Ovary (tissue), 9 donors: ENCODE results near the gene SPATA9. TPM values are rescaled to one million over a fixed set of nuclear protein-coding genes. Genes with fewer than 3 reads are reported as not detected.

Source experiments
- DNase-seq, 5 donors: peaks; one replicate each; pipeline ENCODE4 v3.0.0-alpha.2; 2019 to 2020
- H3K27ac ChIP-seq, 2 donors: fragments of 200-600 bp; one replicate each; pipeline versions ENCODE4 v1.5.1 to v1.8.0; 2019 to 2022
- H3K27me3 ChIP-seq: fragments of 200-600 bp; one replicate; pipeline ENCODE4 v1.8.0; 2022
- H3K36me3 ChIP-seq: fragments of 200-600 bp; sonication (generic); one replicate; pipeline ENCODE4 v1.5.1; 2019
- H3K4me1 ChIP-seq: one replicate; pipeline ENCODE4 v1.8.1; 2013; ENCODE audit warnings: mild to moderate bottlenecking, moderate library complexity; ENCODE audit not compliant: insufficient read depth
- H3K4me3 ChIP-seq: fragments of 200-600 bp; sonication (generic); one replicate; pipeline ENCODE4 v1.5.1; 2017
- H3K9me3 ChIP-seq, 2 donors: fragments of 200-600 bp in 1 of 2; sonication (generic) in 1 of 2; one replicate each; pipeline versions ENCODE4 v1.5.1 to v1.8.1; 2013 to 2019; ENCODE audit warnings: mild to moderate bottlenecking in 1 of 2, moderate library complexity in 1 of 2
- EP300 ChIP-seq: sonication (generic); formaldehyde crosslinking; IDR thresholded peaks from one replicate; pipeline ENCODE4 v1.6.1; 2017; ENCODE audit warnings: antibody characterized with exemption
- POLR2A ChIP-seq: fragments of 450-650 bp; IDR thresholded peaks from one replicate; pipeline ENCODE4 v1.6.1; 2017; ENCODE audit warnings: antibody characterized with exemption, mild to moderate bottlenecking, moderate library complexity
- WGBS, 3 donors: extraction: QIAGEN DNeasy Blood & Tissue Kit in 1 of 3; methylation state at CpG; one replicate each; pipeline versions ENCODE4 v1.1.5 to v1.1.7; 2013 to 2017; 5-methylcytosine and 5-hydroxymethylcytosine counted together
- intact Hi-C, 4 donors: fragments of 100-400 bp; cut with DNase I; formaldehyde crosslinking; loops; one replicate each; pipeline versions ENCODE4 v1.11.0 to v1.15.1; 2022 to 2023
- polyA plus RNA-seq, 2 donors: library from polyadenylated mRNA; stranded (reverse); fragments of 200-250 nt in 1 of 2; fragments of 350-450 nt in 1 of 2; fragmentation: Illumina TruSeq in 1 of 2; extraction: RNeasy Lipid Tissue Mini Kit (QIAGEN cat#74804) in 1 of 2; gene quantifications; one replicate each; pipeline ENCODE4 v1.2.3, GENCODE V29; 2013 to 2014
- total RNA-seq, 7 donors: library from RNA; depleted of rRNA in 2 of 7; stranded (reverse); fragments of >200 nt in 2 of 7; fragmentation: NEBNext Ultra II Directional in 3 of 7; extraction: Animal tissue kit (Norgen Biotek cat#: 25700) in 3 of 7; gene quantifications; one replicate each; pipeline versions ENCODE4 v1.1.0 to v1.2.4, GENCODE V29; 2016 to 2023
- TF ChIP-seq, protein P1 (sequence below), 3 donors: fragments of 450-650 bp in 2 of 3; fragments of 200-600 bp in 1 of 3; IDR thresholded peaks; one replicate each; pipeline versions ENCODE4 v1.5.1 to v1.8.0; 2016 to 2022; ENCODE audit warnings: antibody characterized with exemption in 3 of 3, mild to moderate bottlenecking in 1 of 3
- donor health status: DM: no; HTN: no; CAD: no; lungs with moderate emphysema.
- donor health status: DM: no; HTN: no; CAD: no.
- donor health status: Bipolar disorder and iron deficiency.
- donor health status: DM: yes; HTN: yes; CAD: no.
- donor health status: DM: no; HTN: no; CAD: no.
- donor health status: DM: yes; HTN: yes; CAD: no.

SPATA9 gene
- total and polyA plus RNA-seq, 9 donors: 0.46 to 1.7 (median 0.89) TPM

- intact Hi-C loops: loop anchor here in 3 of 4 donors (5.0 to 10.0 kb wide), 4 partner anchors 42 to 114 kb away; partner anchors contain the start of gene RHOBTB3 (in 1 of the 3)
- no peaks in the 10 kb centered on the region for H3K36me3 ChIP-seq
- DNase-seq: no peak
- peak overlapping the region in 1 of 2 donors; percentile 50 for H3K27ac ChIP-seq
- no peaks in the 10 kb centered on the region for H3K9me3 ChIP-seq
- TF ChIP-seq POLR2A: no peak
- TF ChIP-seq, protein P1, sequence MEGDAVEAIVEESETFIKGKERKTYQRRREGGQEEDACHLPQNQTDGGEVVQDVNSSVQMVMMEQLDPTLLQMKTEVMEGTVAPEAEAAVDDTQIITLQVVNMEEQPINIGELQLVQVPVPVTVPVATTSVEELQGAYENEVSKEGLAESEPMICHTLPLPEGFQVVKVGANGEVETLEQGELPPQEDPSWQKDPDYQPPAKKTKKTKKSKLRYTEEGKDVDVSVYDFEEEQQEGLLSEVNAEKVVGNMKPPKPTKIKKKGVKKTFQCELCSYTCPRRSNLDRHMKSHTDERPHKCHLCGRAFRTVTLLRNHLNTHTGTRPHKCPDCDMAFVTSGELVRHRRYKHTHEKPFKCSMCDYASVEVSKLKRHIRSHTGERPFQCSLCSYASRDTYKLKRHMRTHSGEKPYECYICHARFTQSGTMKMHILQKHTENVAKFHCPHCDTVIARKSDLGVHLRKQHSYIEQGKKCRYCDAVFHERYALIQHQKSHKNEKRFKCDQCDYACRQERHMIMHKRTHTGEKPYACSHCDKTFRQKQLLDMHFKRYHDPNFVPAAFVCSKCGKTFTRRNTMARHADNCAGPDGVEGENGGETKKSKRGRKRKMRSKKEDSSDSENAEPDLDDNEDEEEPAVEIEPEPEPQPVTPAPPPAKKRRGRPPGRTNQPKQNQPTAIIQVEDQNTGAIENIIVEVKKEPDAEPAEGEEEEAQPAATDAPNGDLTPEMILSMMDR (IDR thresholded peaks at IDR 0.05): no peak
- TF ChIP-seq EP300: no peak
- no peak overlapping the region for H3K4me3 ChIP-seq
- H3K4me1 ChIP-seq: peaks cover 12% of the 10 kb centered on the region
- 79 to 91% (median 85%) methylated on average over 3 of the region's 3 CpGs for WGBS, 3 donors
- no peaks in the 10 kb centered on the region for H3K27me3 ChIP-seq
These were observed 12.2 kb downstream of the SPATA9 start for GRCh38 chr5:95670568-95670967.

DNA sequence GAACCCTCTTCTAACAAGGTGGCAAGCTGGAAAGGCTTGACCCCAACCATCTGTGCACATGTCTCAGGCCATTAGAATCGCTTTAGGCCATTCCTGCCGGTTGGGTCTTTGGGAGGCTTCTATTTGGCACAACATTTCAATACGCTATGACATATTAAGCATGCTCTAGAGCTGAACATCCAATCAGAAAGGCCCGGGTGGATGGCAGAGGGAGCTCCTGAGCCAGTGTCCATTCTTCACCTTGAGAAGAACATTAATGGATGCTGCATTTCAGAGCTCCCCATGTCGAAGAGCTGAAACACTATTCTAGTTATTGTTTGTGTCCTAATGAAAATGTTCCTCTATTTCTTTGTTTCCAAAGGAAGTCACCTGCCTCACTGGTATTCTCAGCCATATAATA, 12.8 kb downstream of the SPATA9 start:
- no peaks in the 10 kb centered on the region for H3K27me3 ChIP-seq
- H3K9me3 ChIP-seq: no peaks in the 10 kb centered on the region
- H3K4me3 ChIP-seq: no peak overlapping the region
- H3K36me3 ChIP-seq: no peaks in the 10 kb centered on the region
- H3K27ac ChIP-seq: peak overlapping the region; percentile 50 to 57
- intact Hi-C loops: loop anchor here (5.0 to 10.0 kb wide), 6 partner anchors 42 to 177 kb away; partner anchors contain the start of gene RHOBTB3 (in 3 of the 4)
- H3K4me1 ChIP-seq: peaks cover 12% of the 10 kb centered on the region
- WGBS, 3 donors: 27 to 51% (median 37%) methylated on average over 5 of the region's 5 CpGs
- peak in 2 of 5 donors; percentile 20 to 31 for DNase-seq
- TF ChIP-seq POLR2A (no peak), EP300 (no peak)
- TF ChIP-seq, protein P1 (IDR thresholded peaks at IDR 0.05): no peak

GRCh38 chr5:95669540-95669939, 13.3 kb downstream of the SPATA9 start:
- TF ChIP-seq POLR2A (no peak), EP300 (no peak)
- TF ChIP-seq, protein P1 (IDR thresholded peaks at IDR 0.05): no peak
- 9 to 16% (median 12%) methylated on average over 4 of the region's 4 CpGs for WGBS, 3 donors
- H3K4me1 ChIP-seq: peaks cover 12% of the 10 kb centered on the region
- H3K4me3 ChIP-seq: no peak overlapping the region
- peak overlapping the region in 1 of 2 donors; percentile 63 for H3K27ac ChIP-seq
- peak; percentile 83 to 90 (median 86) for DNase-seq
- no peaks in the 10 kb centered on the region for H3K27me3 ChIP-seq
- H3K36me3 ChIP-seq: no peaks in the 10 kb centered on the region
- intact Hi-C loops: loop anchor here in 3 of 4 donors (5.0 to 10.0 kb wide), 3 partner anchors 63 to 178 kb away; partner anchors contain the start of gene RHOBTB3 (in 2 of the 3)
- H3K9me3 ChIP-seq: no peaks in the 10 kb centered on the region

DNA sequence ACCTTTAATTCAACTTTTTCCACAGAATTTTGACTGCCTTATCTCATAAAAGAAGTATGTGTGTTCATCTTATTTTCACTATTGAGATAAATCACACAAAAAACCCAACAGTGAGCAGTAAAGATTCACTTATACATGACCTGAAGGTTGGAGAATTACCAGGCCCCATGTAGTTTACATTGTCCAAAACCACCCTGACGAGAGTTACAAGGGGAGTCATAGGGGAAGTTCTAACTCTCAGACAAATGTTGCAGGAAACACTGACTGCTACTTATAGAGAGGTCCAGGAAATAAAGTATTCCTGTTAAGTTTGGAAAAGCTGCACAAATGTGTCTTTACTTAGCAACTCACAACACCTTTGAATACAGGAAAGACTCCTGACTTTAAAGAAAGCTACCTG, 14.1 kb downstream of the SPATA9 start:
- 74 to 84% (median 76%) methylated on average over 1 of the region's 1 CpG for WGBS, 3 donors
- Histone ChIP-seq H3K4me1 (peaks cover 11% of the 10 kb centered on the region), H3K9me3 (no peaks in the 10 kb centered on the region), H3K4me3 (no peak overlapping the region), H3K36me3 (no peaks in the 10 kb centered on the region), H3K27me3 (no peaks in the 10 kb centered on the region), H3K27ac (peak overlapping the region in 1 of 2 donors; percentile 63)
- TF ChIP-seq EP300 (no peak), POLR2A (no peak)
- TF ChIP-seq, protein P1 (IDR thresholded peaks at IDR 0.05): no peak
- no peak for DNase-seq
- intact Hi-C loops: loop anchor here in 3 of 4 donors (5.0 to 10.0 kb wide), 3 partner anchors 64 to 179 kb away; partner anchors contain the start of gene RHOBTB3 (in 2 of the 3)
